Stomach smooth muscle (tissue), 2 donors: ENCODE results near the gene OST4.
A peak's percentile ranks its signal among the peaks of the same experiment; 100 is the strongest.

Source experiments
- H3K27ac ChIP-seq: one replicate; pipeline ENCODE4 v1.7.0; 2013; ENCODE audit warnings: mild to moderate bottlenecking, low read length, inconsistent platforms
- H3K27me3 ChIP-seq, 2 donors: one replicate each; pipeline ENCODE4 v1.7.0; 2013; ENCODE audit warnings: low read length in 2 of 2; ENCODE audit not compliant: insufficient read depth in 2 of 2, control insufficient read depth in 1 of 2
- H3K36me3 ChIP-seq, 2 donors: one replicate each; pipeline ENCODE4 v1.7.0; 2013; ENCODE audit warnings: low read length in 2 of 2; ENCODE audit not compliant: control insufficient read depth in 2 of 2, insufficient read depth in 2 of 2
- H3K4me1 ChIP-seq: one replicate; pipeline ENCODE4 v1.7.0; 2013; ENCODE audit warnings: low read length; ENCODE audit not compliant: control insufficient read depth, insufficient read depth
- H3K4me3 ChIP-seq, 2 donors: one replicate each; pipeline ENCODE4 v1.7.0; 2013; ENCODE audit warnings: low read length in 2 of 2
- H3K9ac ChIP-seq, 2 donors: one replicate each; pipeline ENCODE4 v1.7.0; 2013; ENCODE audit warnings: low read length in 2 of 2, mild to moderate bottlenecking in 1 of 2
- H3K9me3 ChIP-seq, 2 donors: one replicate each; pipeline ENCODE4 v1.7.0; 2013; ENCODE audit warnings: low read length in 2 of 2; ENCODE audit not compliant: control insufficient read depth in 2 of 2
- donor health status: healthy.
- donor health status: Pancreatic carcinoma.

The OST4 gene

DNA sequence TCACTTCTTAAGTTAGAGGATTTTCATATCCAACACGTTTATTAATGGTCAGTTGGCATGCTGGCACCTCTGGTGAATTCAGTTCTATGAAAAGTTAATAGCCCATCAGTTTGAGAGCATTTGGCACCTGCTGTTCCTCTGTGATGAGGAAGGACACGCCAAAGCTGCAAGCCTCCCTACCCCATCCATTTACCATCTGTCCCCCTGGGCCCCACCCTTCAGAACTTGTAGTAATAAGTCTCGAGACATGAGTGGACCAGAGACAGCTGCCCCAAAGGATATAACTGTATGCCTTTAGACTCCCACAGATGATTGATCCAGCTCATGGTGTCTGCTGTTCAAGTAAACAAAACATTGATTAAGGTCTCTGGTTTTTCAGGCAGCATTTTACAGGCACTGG, 6.3 kb downstream of the OST4 start:
- no peaks in the 10 kb centered on the region for H3K27me3 ChIP-seq
- peaks cover 21 to 40% of the 10 kb centered on the region in 2 donors for H3K36me3 ChIP-seq
- no peak overlapping the region for H3K4me3 ChIP-seq
- no peaks in the 10 kb centered on the region for H3K9me3 ChIP-seq
- no peak overlapping the region for H3K9ac ChIP-seq
- peaks cover 25% of the 10 kb centered on the region for H3K4me1 ChIP-seq
- no peak overlapping the region for H3K27ac ChIP-seq

DNA sequence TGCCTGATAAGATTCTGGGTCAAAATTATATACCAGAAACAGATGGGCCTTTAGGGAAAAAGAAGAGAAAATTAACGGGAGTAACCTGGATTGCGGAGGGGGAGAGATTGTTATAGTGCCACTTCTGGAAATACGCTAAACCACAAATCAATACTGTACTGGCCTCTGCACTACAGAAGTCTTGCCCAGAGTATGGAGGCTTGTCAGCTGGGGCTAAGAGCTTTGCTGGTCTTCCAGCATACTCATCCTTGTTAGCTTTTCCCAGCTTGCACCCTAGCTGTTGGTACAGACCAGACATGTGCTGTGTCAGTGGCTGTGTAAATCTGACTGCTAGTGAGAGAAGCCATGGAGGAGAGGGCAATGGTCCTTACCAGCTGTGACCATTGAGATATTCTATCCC, 11.1 kb downstream of the OST4 start:
- no peaks in the 10 kb centered on the region for H3K27me3 ChIP-seq
- H3K4me3 ChIP-seq = no peak overlapping the region
- peaks cover 4% of the 10 kb centered on the region for H3K4me1 ChIP-seq
- H3K36me3 ChIP-seq = peaks cover 26 to 42% of the 10 kb centered on the region in 2 donors
- no peaks in the 10 kb centered on the region for H3K9me3 ChIP-seq
- no peak overlapping the region for H3K9ac ChIP-seq
- H3K27ac ChIP-seq = no peak overlapping the region

DNA sequence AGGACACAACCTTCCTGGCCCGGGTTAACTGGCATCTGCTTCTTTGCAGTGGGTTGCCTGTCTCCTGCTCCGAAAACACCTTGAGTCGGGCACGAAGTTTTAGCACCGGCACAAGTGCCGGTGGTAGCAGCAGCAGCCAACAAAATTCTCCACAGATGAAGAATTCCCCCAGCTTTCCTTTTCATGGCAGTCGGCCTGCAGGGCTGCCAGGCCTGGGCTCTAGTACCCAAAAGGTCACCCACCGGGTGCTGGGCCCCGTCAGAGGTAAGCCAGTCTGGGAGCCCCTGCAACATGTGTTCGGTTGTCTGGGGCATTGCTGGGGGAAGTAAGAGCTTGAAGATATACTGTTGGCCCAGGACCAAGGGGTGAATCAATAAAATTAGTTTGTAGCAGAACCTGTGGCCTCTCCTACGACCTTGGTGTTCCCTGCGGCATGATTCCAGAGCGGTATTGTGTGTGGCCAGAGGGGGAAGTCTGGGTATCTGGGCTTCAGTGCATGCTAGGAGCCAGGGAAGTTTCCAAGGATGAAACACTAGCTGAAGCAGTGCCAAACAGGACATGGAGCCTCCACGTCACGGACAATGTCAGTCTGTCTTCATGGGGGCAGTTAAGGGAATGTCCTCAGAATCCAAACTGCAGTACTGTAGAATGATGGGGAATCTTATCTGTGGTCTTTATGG, 12.2 kb downstream of the OST4 start:
- H3K4me1 ChIP-seq = peaks cover 4% of the 10 kb centered on the region
- H3K27ac ChIP-seq = no peak overlapping the region
- H3K9me3 ChIP-seq = no peaks in the 10 kb centered on the region
- no peak overlapping the region for H3K9ac ChIP-seq
- no peak overlapping the region for H3K4me3 ChIP-seq
- no peaks in the 10 kb centered on the region for H3K27me3 ChIP-seq
- H3K36me3 ChIP-seq = peaks cover 36 to 49% of the 10 kb centered on the region in 2 donors

DNA sequence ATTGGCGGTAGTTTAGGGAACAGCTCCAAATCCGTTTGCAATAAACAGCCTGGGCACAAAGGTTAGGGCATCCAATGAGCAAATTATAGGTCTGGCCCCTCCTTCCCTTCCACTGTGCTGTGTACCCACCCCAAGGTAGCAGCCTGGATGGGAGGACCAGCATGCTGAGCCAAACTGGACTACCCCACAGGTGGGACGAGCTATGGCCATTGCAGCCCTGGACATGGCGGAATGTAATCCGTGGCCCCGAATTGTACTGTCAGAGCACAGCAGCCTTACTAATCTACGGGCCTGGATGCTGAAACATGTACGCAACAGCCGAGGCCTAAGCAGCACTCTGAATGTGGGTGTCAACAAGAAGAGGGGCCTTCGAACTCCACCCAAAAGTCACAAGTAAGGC, 13.2 kb downstream of the OST4 start:
- Histone ChIP-seq H3K27me3 (no peaks in the 10 kb centered on the region), H3K27ac (no peak overlapping the region), H3K9me3 (no peaks in the 10 kb centered on the region), H3K4me3 (no peak overlapping the region), H3K36me3 (peaks cover 41 to 53% of the 10 kb centered on the region in 2 donors), H3K9ac (peak overlapping the region in 1 of 2 donors; percentile 5), H3K4me1 (no peaks in the 10 kb centered on the region)

DNA sequence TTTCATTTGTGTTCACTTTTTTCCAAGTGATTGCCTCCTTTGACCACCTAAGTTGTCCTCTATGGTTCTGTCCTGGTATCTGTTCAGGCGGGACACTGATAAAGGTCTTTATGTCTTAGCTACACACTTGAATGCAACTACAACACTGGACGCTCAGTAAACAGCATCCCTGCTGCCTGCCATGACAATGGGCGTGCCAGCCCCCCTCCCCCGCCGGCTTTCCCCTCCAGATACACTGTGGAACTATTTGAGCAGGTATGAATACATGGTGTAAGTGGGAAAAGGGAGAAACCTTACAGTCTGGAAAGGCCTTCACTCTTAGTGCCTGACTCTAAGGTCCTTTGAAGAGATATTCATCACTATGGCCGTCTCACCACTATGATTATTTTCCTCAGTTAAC, 14.3 kb downstream of the OST4 start:
- no peaks in the 10 kb centered on the region for H3K9me3 ChIP-seq

DNA sequence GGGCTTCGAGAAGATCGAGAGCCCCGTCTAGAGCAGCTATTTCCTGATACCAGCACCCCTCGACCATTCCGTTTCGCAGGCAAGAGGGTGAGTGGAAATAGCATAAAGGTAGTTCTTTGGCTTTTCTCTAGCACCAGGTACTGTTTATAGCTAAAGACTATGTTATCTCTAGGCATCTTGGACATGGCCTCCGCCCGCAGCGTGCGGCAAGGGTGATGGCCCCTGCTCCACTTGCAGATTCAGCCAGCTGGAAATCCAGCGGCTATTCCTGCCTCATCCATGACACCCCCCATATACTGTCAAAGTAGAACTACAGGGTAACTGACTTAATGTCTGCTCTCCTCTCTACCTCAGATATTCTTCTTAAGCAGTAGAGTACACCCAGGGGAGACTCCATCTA, 16.7 kb downstream of the OST4 start:
- Histone ChIP-seq H3K9ac (no peak overlapping the region), H3K36me3 (peaks cover 38 to 45% of the 10 kb centered on the region in 2 donors), H3K27ac (no peak overlapping the region), H3K9me3 (no peaks in the 10 kb centered on the region), H3K27me3 (no peaks in the 10 kb centered on the region), H3K4me3 (no peak overlapping the region), H3K4me1 (peaks cover 16% of the 10 kb centered on the region)

More for the DNA sequence above, 14.3 kb downstream of the OST4 start:
- H3K36me3 ChIP-seq = peaks cover 41 to 48% of the 10 kb centered on the region in 2 donors
- H3K27ac ChIP-seq = no peak overlapping the region
- H3K9ac ChIP-seq = no peak overlapping the region
- no peak overlapping the region for H3K4me3 ChIP-seq
- no peaks in the 10 kb centered on the region for H3K27me3 ChIP-seq
- H3K4me1 ChIP-seq = peaks cover 3% of the 10 kb centered on the region

DNA sequence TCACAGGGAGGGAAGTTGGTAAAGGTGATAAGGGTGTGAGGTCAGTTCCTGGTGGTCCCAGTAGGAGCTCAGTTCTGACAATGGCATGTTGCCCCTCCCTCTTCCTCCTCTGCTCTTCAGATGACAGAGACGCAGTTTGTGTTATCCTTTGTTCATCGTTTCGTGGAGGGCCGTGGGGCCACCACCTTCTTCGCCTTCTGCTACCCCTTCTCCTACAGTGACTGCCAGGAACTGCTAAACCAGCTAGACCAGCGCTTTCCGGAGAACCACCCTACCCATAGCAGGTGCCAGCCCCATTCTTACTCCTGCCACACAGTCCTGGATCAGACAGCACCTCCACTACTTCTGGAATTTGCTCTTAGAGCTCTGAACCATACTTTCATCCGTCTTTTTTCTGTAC, 17.7 kb downstream of the OST4 start:
- Histone ChIP-seq H3K4me3 (no peak overlapping the region), H3K9ac (no peak overlapping the region), H3K27me3 (no peaks in the 10 kb centered on the region), H3K27ac (peak overlapping the region; percentile 75), H3K9me3 (no peaks in the 10 kb centered on the region), H3K36me3 (peaks cover 38 to 42% of the 10 kb centered on the region in 2 donors), H3K4me1 (peaks cover 23% of the 10 kb centered on the region)

DNA sequence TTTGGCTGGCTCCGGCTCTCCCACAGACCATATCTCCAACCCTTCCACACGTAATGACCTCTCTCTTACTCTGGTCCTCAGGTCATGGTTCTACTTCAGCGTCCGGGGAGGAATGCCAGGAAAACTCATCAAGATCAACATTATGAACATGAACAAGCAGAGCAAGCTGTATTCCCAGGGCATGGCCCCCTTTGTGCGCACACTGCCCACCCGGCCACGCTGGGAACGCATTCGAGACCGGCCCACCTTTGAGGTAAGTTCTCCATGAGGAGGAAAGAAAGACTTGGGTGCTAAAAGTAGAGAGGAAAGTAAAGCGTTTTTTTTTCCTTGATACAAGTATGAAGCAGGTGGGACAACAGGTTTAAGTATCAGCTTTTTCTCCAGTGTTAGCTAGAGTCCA, 18.1 kb downstream of the OST4 start:
- Histone ChIP-seq H3K9me3 (no peaks in the 10 kb centered on the region), H3K27ac (peak overlapping the region; percentile 75), H3K4me3 (no peak overlapping the region), H3K9ac (no peak overlapping the region), H3K27me3 (no peaks in the 10 kb centered on the region), H3K4me1 (peaks cover 23% of the 10 kb centered on the region), H3K36me3 (peaks cover 34 to 38% of the 10 kb centered on the region in 2 donors)

DNA sequence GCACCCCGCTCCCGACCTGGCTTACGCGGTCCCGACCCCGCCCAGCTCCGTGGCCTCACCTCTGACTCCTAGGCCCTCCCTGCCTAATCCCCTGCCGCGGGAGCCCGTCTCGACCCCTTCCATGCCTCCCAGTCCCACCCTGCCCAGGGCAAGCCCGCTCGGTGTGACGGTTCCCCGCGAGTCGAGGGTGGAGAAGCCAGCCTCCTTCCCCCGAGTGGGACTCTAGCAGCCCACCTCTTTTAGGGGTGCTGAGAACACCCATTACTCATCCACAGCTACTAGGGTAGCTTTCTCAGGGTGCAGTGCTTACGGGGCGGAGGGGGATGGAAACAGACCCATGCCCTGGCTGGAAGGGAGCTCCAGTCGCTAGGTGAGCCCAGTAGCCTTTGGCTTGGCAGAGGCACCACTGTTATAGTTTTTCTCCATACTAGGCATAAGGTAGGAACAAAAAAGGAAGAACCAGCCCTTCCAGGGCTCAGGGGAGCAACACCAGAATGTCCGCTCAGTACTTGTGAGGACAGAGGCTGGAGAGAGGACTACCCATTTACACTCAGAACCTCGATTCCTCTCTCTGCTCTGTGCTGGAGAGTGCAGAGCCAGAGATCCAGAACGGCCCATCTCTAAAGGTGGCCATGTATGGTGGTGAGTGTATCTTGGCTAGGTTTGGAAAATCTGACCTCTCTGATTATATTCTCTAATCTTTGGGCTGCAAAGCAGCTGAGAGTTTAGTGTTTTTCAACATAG, 19.4 kb downstream of the OST4 start:
- peak overlapping the region; percentile 76 to 77 for H3K9ac ChIP-seq
- H3K4me3 ChIP-seq = peak overlapping the region; percentile 73 to 78
- peak overlapping the region; percentile 75 for H3K27ac ChIP-seq
- peaks cover 30 to 31% of the 10 kb centered on the region in 2 donors for H3K36me3 ChIP-seq
- peaks cover 23% of the 10 kb centered on the region for H3K4me1 ChIP-seq
- no peaks in the 10 kb centered on the region for H3K9me3 ChIP-seq
- no peaks in the 10 kb centered on the region for H3K27me3 ChIP-seq

DNA sequence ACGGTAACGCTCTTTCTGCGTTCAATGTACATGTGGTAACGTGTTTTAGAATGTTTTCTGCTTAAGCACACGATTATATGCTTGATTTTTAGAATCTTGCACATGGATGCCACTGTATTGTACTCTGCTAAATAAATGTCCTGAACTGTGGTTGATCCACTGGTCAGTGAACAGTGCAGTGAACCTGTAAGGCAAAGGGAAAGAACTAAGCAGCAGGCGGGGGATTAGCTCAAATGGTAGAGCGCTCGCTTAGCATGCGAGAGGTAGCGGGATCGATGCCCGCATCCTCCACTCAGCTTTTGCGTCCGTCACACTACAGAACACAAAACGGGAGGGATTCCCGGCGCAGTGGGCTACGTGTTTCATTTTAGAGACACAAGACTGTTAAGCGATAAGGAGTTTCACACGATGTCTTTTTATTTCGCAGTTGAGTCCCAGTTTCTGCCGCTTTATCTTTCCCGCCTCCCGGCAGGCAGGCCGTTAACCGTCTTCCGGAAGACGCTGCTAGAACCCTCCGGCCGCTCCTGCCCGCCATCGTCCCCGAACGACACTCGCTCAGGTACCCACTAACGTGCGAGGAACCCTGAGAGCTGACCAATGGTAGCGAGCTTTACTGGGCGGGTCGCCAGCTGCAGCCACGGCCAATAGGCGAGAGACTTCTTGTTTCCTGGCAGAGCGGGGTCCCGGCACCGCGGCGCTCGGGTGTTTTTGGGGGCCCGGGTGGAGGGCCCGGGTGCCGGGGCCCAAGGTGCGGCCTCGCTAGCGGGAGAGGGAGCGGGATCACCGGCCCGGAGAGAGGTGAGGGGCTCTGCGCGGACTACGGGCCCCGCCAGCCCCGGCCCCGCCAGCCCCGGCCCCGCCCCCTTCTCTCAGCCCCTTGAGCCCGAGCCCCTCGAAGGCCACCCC, 20.2 kb downstream of the OST4 start, which contains the start of gene AGBL5:
Gene AGBL5 (plus strand): TSS at position 673 of the 906 bp plus-strand sequence. CDS start 1,291 bp downstream, outside the sequence.
- H3K27ac ChIP-seq = peak within 1 kb of the TSS; percentile 75
- peak within 1 kb of the TSS; percentile 76 to 77 for H3K9ac ChIP-seq
- peaks cover 24 to 25% of the 10 kb centered on the region in 2 donors for H3K36me3 ChIP-seq
- H3K9me3 ChIP-seq = no peaks in the 10 kb centered on the region
- H3K27me3 ChIP-seq = no peaks in the 10 kb centered on the region
- H3K4me1 ChIP-seq = peaks cover 23% of the 10 kb centered on the region
- peak within 1 kb of the TSS; percentile 78 to 97 for H3K4me3 ChIP-seq
